Ishikawa (cell line): ENCODE results near the gene TRAK2.

Source experiments
- EP300 ChIP-seq: IDR thresholded peaks from 2 replicates; pipeline ENCODE4 v1.6.1; 2012; ENCODE audit warnings: borderline replicate concordance
- FOXM1 ChIP-seq: IDR thresholded peaks from 2 replicates; pipeline ENCODE4 v1.6.1; 2012; ENCODE audit warnings: low read depth, borderline replicate concordance
- RAD21 ChIP-seq: IDR thresholded peaks from 2 replicates; pipeline ENCODE4 v1.6.1; 2012; ENCODE audit warnings: low read depth
- REST ChIP-seq: IDR thresholded peaks from 2 replicates; pipeline ENCODE4 v1.6.1; 2012; ENCODE audit warnings: low read depth, mild to moderate bottlenecking
- TAF1 ChIP-seq: IDR thresholded peaks from 2 replicates; pipeline ENCODE4 v1.6.1; 2012; ENCODE audit warnings: low read depth, mild to moderate bottlenecking
- YY1 ChIP-seq: IDR thresholded peaks from 2 replicates; pipeline ENCODE4 v1.6.1; 2012; ENCODE audit warnings: low read depth
- TF ChIP-seq, protein P1 (sequence below): IDR thresholded peaks from 2 replicates; pipeline ENCODE4 v1.6.1; 2012

- TF ChIP-seq, protein P1, sequence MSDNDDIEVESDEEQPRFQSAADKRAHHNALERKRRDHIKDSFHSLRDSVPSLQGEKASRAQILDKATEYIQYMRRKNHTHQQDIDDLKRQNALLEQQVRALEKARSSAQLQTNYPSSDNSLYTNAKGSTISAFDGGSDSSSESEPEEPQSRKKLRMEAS: no peak
- TF ChIP-seq YY1: no peak
- no peak for TF ChIP-seq REST
- TF ChIP-seq RAD21: no peak
- TF ChIP-seq EP300: no peak
- TF ChIP-seq FOXM1: no peak
- no peak for TF ChIP-seq TAF1
Measured at GRCh38 chr2:201464547-201464946, 13.3 kb upstream of the TRAK2 start.
